HG03064 (cell line): ENCODE results near the gene BANF2.
"Not testable (repeated sequence)": the region's sequence is repeated elsewhere in the genome, so short reads cannot be mapped to it uniquely, and the experiment has no call there.

Experiments
- ATAC-seq: cut with Tn5 transposase; IDR thresholded peaks from one replicate; pipeline ENCODE4 v1.9.1; 2021; ENCODE audit warnings: low read depth; ENCODE audit not compliant: unreplicated experiment

Gene BANF2

GRCh38 chr20:17759449-17759848 lies 59.7 kb downstream of the BANF2 start:
- ATAC-seq: no peak

GRCh38 chr20:17761604-17762003 lies 61.8 kb downstream of the BANF2 start:
- no peak for ATAC-seq

GRCh38 chr20:17762243-17762872 lies 62.6 kb downstream of the BANF2 start:
- no peak for ATAC-seq

DNA sequence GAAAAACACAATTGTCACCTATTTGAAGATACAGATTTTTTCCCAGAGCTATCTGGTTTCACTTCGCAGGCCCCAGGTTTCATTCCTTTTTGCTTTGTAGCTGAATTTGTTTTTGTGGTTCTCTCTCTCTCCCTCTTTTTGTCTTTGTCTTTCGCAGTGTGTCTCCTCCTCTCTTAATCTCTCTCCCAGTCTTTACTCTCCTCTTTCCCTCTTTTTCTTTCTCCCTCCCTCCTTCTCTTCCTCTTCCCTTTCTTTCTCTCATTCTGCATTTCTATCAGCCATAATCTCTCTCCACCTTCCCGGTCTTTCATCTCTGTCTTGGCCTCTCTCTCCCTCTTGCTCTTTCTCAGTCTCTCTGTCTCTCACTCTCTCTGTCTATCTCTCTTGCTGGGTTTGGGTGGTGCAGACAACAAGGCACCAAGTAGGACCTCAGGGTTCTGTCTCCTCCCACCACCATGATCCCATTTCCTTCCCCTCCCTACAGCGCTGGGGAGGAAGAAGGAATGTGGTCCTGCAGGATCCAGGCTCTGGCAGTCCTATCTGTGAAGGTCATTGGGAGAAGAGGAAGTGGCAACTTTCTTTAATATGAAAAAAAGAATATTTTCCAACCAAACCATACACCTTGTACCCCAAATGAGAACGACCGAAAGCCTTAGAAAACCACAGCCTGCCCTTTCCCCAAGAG lies 63.2 kb downstream of the BANF2 start:
- ATAC-seq: no peak

- no peak for ATAC-seq
These were observed 65.3 kb downstream of the BANF2 start for GRCh38 chr20:17765017-17765416.

- no peak for ATAC-seq
These were observed 65.8 kb downstream of the BANF2 start for GRCh38 chr20:17765584-17765983.

- no peak for ATAC-seq
These were observed 66.5 kb downstream of the BANF2 start for GRCh38 chr20:17766226-17766625.

GRCh38 chr20:17767624-17768023 lies 67.9 kb downstream of the BANF2 start:
- no peak for ATAC-seq

- no peak for ATAC-seq
These were observed 68.5 kb downstream of the BANF2 start for GRCh38 chr20:17768271-17768670.

DNA sequence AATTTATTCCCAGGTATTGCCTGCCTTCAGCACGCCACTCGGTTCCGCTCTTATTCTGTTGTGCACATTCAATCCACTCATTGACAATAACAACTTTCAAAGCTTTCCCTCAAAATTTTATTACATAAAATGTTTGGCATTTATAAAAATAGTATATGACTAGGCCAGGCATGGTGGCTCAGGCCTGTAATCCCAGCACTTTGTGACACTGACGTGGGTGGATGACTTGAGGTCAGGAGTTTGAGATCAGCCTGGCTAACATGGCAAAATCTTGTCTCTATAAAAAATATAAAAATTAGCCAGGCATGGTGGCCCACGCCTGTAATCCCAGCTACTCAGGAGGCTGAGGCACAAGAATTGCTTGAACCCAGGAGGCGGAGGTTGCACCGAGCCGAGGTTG lies 70.0 kb downstream of the BANF2 start:
- not testable (repeated sequence) for ATAC-seq

DNA sequence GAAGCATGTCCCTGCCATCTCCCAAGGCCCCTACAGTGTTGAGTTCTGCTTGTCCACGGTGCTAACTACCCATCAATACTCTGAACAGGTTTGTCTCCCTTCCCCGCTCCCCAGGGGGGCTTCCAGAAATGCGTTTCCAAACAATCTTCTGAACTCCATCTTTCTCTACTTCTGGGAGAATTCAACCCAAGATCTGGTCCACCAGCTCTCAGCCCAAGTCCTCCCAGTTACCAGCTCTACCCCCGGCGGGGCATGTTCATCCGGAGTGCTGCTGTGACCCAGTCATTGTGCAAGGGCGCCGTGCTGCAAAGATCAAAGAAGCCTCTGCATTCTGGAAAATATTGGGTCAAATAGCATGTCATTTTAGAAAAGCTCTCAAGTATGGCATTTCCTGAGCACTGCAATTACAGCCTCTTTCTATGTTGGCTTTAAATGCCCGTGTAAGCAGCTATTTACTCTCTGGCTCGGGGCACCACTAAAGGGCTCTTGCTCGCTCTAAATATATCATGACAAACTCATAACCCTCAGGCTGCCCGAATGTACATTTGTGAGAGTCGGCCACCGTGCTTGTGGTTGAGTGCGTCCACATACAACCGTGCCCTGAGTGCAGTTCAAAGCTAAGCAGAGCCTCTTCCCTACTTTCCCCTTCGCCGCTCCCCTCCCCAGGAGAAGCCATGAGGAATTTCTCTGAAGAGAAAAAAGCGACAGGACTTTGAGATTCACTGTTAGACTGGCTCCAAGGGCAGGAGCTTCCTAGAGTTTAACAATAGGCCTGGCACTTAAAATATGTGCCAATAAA lies 71.6 kb downstream of the BANF2 start:
- no peak for ATAC-seq

GRCh38 chr20:17772005-17772343 lies 72.2 kb downstream of the BANF2 start:
- ATAC-seq: no peak

DNA sequence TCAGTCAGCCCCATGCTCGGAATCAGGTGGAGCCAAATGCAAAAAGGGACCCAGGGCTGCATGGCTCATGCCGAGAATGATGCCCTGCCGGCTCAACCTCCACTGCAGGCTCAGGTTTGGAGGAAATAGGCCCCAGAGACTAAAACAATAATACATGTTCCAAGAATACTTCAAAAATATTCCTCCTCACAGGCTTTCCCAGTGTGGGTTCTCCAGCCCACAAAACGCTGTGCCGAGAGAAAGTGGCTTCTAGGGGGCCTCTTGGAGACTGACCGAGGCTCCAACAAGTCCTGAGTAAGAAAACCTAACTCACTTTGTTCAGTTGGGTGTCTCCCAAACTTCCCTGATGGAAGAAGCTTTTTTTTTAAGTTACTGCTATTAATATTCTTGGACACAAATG lies 73.9 kb downstream of the BANF2 start:
- ATAC-seq: no peak

GRCh38 chr20:17775600-17775999 lies 75.8 kb downstream of the BANF2 start:
- ATAC-seq: no peak

DNA sequence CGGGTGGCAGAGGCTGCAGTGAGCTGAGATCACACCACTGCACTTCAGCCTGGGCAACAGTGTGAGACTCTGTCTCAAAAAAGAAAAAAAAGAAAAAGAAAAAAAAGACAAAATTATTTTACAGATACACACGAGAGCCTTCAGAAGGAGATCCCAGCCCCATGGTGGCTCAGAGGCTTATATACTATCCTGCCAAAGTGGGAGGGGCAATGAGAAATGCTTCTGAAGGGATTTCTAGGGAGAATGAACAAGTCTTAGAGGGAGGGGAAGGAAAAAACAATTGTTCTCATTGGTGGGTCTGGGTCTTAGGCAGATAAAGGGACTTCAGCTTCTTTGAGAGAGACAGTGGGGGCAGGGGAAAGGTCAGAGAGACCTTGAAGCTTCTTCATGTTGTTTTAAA lies 76.8 kb downstream of the BANF2 start:
- ATAC-seq: no peak

DNA sequence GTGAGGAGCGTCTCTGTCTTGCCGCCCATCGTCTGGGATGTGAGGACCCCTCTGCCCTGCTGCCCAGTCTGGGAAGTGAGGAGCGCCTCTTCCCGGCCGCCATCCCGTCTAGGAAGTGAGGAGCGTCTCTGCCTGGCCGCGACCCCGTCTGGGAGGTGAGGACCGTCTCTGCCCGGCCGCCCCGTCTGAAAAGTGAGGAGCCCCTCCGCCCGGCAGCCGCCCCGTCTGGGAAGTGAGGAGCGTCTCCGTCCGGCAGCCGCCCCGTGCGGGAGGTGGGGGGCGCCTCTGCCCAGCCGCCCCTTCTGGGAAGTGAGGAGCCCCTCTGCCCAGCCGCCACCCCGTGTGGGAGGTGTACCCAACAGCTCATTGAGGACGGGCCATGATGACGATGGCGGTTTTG lies 79.2 kb downstream of the BANF2 start:
- not testable (repeated sequence) for ATAC-seq

- ATAC-seq: no peak
These were observed 83.0 kb downstream of the BANF2 start for GRCh38 chr20:17782768-17783167.

GRCh38 chr20:17783671-17784070 lies 83.9 kb downstream of the BANF2 start:
- no peak for ATAC-seq

DNA sequence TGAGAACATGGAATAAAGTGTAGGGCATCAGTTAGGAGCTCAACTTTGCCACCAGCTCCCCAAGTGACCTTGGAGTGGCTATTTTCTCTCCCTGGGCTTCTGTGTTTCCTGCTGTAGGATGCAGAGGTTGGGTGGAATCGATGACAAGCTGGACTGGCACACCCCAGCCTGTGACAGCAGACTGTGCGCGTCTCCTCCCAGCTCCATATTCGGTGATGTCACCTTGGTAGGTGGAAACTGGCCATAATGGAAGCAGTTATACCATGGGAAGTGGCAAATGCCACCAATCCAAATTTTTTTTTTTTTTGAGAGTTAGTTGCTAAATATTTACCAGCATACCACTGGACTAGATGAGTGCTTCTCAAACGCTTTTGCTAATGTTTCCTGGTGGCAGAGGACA lies 85.2 kb downstream of the BANF2 start:
- no peak for ATAC-seq
